ENCODE data around the gene XYLT1.
A peak's percentile ranks its signal among the peaks of the same experiment; 100 is the strongest.

Gene XYLT1

GRCh38 chr16:17303101-17303500 lies 167.7 kb downstream of the XYLT1 start:
- Histone ChIP-seq H3K79me2 (ENCODE audit: control insufficient read depth, low read length) (peaks cover 20% of the 10 kb centered on the region), H3K4me3 (ENCODE audit: low read length) (peak overlapping the region; percentile 60), H3K9me3 (ENCODE audit: control insufficient read depth, insufficient read depth, low read length) (no peaks in the 10 kb centered on the region), H3K27me3 (ENCODE audit: control insufficient read depth, low read length) (no peaks in the 10 kb centered on the region), H3K4me2 (ENCODE audit: low read length) (peak overlapping the region; percentile 63), H4K20me1 (ENCODE audit: control insufficient read depth, insufficient read depth, low read depth, low read length) (no peaks in the 10 kb centered on the region), H3K36me3 (ENCODE audit: control insufficient read depth, low read length) (peaks cover 8% of the 10 kb centered on the region), H3K27ac (ENCODE audit: low read depth, low read length) (peak overlapping the region; percentile 97), H3K4me1 (ENCODE audit: control insufficient read depth, low read length) (peaks cover 70% of the 10 kb centered on the region), H3K9me2 (replicated peaks; ENCODE audit: control insufficient read depth, low read length) (no peaks in the 10 kb centered on the region), H3F3A (ENCODE audit: control insufficient read depth, insufficient read depth) (peaks cover 22% of the 10 kb centered on the region)
- no peak for TF ChIP-seq EZH2phosphoT487 (IDR thresholded peaks at IDR 0.05; ENCODE audit: borderline replicate concordance, low read length)

DNA sequence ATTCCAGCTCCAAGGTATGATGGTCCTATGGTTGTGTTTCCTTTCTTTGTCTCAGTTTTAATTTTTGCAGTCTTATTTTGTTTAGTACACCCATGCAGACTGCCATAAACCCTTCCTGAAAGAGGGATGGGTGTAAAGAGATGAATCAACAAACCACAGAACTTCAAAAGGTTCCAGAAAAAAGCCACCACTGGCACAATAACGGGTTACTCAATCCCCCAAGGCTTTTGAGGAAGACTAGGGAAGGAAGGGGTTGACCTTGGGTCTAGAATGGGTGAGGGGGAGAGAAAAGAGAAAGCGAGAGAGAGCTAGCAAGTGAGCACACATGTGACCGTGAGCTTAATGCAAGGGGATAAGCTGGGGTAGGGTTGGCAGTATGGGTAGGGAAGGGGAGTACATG lies 168.1 kb downstream of the XYLT1 start:
- H3K4me2 ChIP-seq (ENCODE audit: low read length): peak overlapping the region; percentile 63
- peak overlapping the region; percentile 60 for H3K4me3 ChIP-seq (ENCODE audit: low read length)
- H3K79me2 ChIP-seq (ENCODE audit: control insufficient read depth, low read length): peaks cover 21% of the 10 kb centered on the region
- no peaks in the 10 kb centered on the region for H4K20me1 ChIP-seq (ENCODE audit: control insufficient read depth, insufficient read depth, low read depth, low read length)
- H3K9me3 ChIP-seq (ENCODE audit: control insufficient read depth, insufficient read depth, low read length): no peaks in the 10 kb centered on the region
- H3K27me3 ChIP-seq (ENCODE audit: control insufficient read depth, low read length): no peaks in the 10 kb centered on the region
- no peaks in the 10 kb centered on the region for H3K9me2 ChIP-seq (replicated peaks; ENCODE audit: control insufficient read depth, low read length)
- TF ChIP-seq EZH2phosphoT487 (IDR thresholded peaks at IDR 0.05; ENCODE audit: borderline replicate concordance, low read length): no peak
- TF ChIP-seq, protein P1, sequence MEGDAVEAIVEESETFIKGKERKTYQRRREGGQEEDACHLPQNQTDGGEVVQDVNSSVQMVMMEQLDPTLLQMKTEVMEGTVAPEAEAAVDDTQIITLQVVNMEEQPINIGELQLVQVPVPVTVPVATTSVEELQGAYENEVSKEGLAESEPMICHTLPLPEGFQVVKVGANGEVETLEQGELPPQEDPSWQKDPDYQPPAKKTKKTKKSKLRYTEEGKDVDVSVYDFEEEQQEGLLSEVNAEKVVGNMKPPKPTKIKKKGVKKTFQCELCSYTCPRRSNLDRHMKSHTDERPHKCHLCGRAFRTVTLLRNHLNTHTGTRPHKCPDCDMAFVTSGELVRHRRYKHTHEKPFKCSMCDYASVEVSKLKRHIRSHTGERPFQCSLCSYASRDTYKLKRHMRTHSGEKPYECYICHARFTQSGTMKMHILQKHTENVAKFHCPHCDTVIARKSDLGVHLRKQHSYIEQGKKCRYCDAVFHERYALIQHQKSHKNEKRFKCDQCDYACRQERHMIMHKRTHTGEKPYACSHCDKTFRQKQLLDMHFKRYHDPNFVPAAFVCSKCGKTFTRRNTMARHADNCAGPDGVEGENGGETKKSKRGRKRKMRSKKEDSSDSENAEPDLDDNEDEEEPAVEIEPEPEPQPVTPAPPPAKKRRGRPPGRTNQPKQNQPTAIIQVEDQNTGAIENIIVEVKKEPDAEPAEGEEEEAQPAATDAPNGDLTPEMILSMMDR (IDR thresholded peaks at IDR 0.05; ENCODE audit: low read depth, low read length, poor library complexity, severe bottlenecking): no peak
- H3K36me3 ChIP-seq (ENCODE audit: control insufficient read depth, low read length): peaks cover 8% of the 10 kb centered on the region
- peaks cover 22% of the 10 kb centered on the region for H3F3A ChIP-seq (ENCODE audit: control insufficient read depth, insufficient read depth)
- peaks cover 70% of the 10 kb centered on the region for H3K4me1 ChIP-seq (ENCODE audit: control insufficient read depth, low read length)
- peak overlapping the region; percentile 97 for H3K27ac ChIP-seq (ENCODE audit: low read depth, low read length)

GRCh38 chr16:17302214-17302613 lies 168.5 kb downstream of the XYLT1 start:
- peaks cover 22% of the 10 kb centered on the region for H3F3A ChIP-seq (ENCODE audit: control insufficient read depth, insufficient read depth)
- peak overlapping the region; percentile 60 for H3K4me3 ChIP-seq (ENCODE audit: low read length)
- H3K36me3 ChIP-seq (ENCODE audit: control insufficient read depth, low read length): peaks cover 8% of the 10 kb centered on the region
- peak overlapping the region; percentile 97 for H3K27ac ChIP-seq (ENCODE audit: low read depth, low read length)
- no peak for TF ChIP-seq EZH2phosphoT487 (IDR thresholded peaks at IDR 0.05; ENCODE audit: borderline replicate concordance, low read length)
- TF ChIP-seq, protein P1 (IDR thresholded peaks at IDR 0.05; ENCODE audit: low read depth, low read length, poor library complexity, severe bottlenecking): no peak
- H3K79me2 ChIP-seq (ENCODE audit: control insufficient read depth, low read length): peaks cover 21% of the 10 kb centered on the region
- peak overlapping the region; percentile 63 for H3K4me2 ChIP-seq (ENCODE audit: low read length)
- H3K4me1 ChIP-seq (ENCODE audit: control insufficient read depth, low read length): peaks cover 70% of the 10 kb centered on the region
- no peaks in the 10 kb centered on the region for H3K9me3 ChIP-seq (ENCODE audit: control insufficient read depth, insufficient read depth, low read length)
- H3K27me3 ChIP-seq (ENCODE audit: control insufficient read depth, low read length): no peaks in the 10 kb centered on the region
- H4K20me1 ChIP-seq (ENCODE audit: control insufficient read depth, insufficient read depth, low read depth, low read length): no peaks in the 10 kb centered on the region
- H3K9me2 ChIP-seq (replicated peaks; ENCODE audit: control insufficient read depth, low read length): no peaks in the 10 kb centered on the region

DNA sequence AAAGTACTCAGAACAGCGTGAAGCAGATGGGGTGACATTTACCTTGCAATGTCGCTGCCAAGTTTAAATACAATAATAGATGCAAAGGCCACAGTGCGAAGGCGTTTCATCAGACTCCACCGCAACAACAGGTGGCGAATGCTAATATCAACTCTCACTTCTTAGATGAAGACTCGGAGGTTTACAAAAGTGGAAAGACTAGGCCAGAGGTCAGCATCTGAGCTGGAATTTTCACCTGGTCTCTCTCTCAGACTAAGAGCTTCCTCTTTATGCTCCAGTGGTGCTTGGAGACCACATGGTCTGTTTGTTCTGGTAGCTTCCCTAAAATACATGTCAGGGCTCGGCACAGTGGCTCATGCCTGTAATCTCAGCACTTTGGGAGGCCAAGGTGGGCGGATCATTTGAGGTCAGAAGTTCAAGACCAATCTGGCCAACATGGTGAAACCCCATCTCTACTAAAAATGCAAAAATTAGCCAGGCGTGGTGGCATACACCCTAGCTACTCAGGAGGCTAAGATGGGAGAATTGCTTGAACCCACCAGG lies 169.1 kb downstream of the XYLT1 start:
- Histone ChIP-seq H3K9me2 (replicated peaks; ENCODE audit: control insufficient read depth, low read length) (no peaks in the 10 kb centered on the region), H3K4me1 (ENCODE audit: control insufficient read depth, low read length) (peaks cover 70% of the 10 kb centered on the region), H3K27me3 (ENCODE audit: control insufficient read depth, low read length) (no peaks in the 10 kb centered on the region), H3K4me2 (ENCODE audit: low read length) (peak overlapping the region; percentile 63), H4K20me1 (ENCODE audit: control insufficient read depth, insufficient read depth, low read depth, low read length) (no peaks in the 10 kb centered on the region), H3F3A (ENCODE audit: control insufficient read depth, insufficient read depth) (peaks cover 22% of the 10 kb centered on the region), H3K36me3 (ENCODE audit: control insufficient read depth, low read length) (peaks cover 8% of the 10 kb centered on the region), H3K79me2 (ENCODE audit: control insufficient read depth, low read length) (peaks cover 21% of the 10 kb centered on the region), H3K27ac (ENCODE audit: low read depth, low read length) (peak overlapping the region; percentile 97), H3K9me3 (ENCODE audit: control insufficient read depth, insufficient read depth, low read length) (no peaks in the 10 kb centered on the region), H3K4me3 (ENCODE audit: low read length) (peak overlapping the region; percentile 60)
- TF ChIP-seq, protein P1 (IDR thresholded peaks at IDR 0.05; ENCODE audit: low read depth, low read length, poor library complexity, severe bottlenecking): no peak
- TF ChIP-seq EZH2phosphoT487 (IDR thresholded peaks at IDR 0.05; ENCODE audit: borderline replicate concordance, low read length): no peak

Measured in DOHH2 (cell line).